Cerebellar cortex (tissue), 1 donor: ENCODE data around the gene CPN1.
"Not testable (repeated sequence)": the region's sequence is repeated elsewhere in the genome, so short reads cannot be mapped to it uniquely, and the experiment has no call there.

Experiments used
- DNase-seq: peaks from one replicate; pipeline ENCODE4 v3.0.0-alpha.2; 2015; ENCODE audit warnings: low spot score

Gene CPN1

DNA sequence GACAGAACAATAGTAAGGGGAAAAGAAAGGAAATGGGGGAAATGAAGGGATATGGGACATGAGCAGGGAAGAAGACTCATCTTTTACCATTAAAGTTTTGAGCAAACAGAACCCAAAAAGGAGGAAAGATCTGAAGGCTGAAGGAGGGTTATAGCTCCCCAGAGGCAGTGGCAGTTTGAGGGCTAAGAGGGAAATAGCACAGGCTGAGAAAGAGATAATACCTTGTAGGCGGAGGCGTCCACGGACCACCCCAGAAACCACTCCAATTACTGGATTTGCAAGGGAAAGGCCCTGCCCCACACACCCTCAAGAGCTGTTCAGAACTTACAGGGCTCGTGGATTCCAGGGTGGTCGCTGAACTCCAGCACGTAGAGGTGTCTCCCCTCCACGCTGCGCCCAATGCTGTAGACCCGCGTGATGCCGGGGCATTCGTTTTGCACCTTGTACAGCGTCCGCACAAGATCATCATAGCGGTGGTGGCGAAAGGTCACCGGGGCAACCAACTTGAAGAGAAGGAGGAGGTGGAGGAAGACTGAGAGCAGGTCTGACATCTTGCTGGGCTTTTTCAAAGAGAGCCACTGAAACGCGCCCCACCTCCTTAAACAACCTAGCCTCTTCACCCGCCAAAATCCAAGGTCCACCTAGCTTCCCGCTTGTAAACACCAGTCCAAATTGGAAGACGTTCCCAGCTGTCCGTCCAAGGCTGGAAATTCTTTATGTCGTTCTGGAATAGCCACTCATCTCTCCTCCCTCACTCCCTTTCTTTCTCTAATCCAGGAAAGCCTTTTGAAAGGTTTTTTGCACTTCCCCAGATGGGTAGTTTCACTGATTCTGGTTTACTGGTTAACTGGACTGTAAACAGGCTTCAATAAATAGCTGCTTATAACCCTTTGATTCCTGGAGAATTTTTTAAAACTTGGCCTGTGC lies at the start of gene CPN1:
Gene CPN1 (minus strand): TSS at position 795 of the 927 bp plus-strand sequence. CDS start 244 bp downstream, at position 551.
- DNase-seq: no peak

- no peak for DNase-seq
Observed at GRCh38 chr10:100130831-100131230, 49.2 kb upstream of the CPN1 start.

- DNase-seq: no peak
Observed at GRCh38 chr10:100129424-100129823, 47.8 kb upstream of the CPN1 start.

- DNase-seq: no peak
Observed at GRCh38 chr10:100128951-100129350, 47.3 kb upstream of the CPN1 start.

DNA sequence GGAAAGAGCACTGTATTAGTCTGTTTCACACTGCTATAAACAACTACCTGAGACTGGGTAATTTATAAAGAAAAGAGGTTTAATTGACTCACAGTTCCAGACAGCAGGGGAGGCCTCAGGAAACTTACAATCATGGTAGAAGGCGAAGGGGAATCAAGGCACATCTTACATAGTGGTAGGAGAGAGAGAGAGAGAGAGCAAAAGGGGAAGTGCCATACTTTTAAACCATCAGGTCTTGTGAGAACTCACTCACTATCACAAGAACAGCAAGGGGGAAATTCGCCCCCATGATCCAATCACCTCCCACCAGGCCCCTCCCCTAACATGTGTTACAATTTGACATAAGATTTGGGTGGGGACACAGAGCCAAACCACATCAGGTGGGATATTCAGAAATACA lies 43.7 kb upstream of the CPN1 start:
- DNase-seq: not testable (repeated sequence)

DNA sequence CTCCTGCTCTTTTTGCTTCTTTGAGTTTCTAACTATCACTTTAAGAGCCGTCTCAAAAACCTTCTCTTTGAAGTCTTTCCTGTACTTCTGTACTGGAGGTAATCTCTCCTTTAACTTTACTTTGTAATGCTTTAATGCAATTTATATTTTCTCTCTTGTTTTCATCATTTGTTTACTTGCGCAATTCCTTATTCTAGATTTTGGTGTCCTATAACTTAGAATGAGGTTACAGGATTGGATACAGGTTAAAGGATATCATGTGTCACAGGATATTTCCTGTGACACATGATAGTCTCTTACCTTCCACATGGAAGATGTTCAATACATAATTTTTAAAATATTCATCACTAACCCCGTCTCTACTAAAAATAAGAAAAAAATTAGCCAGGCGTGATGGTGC lies 42.4 kb upstream of the CPN1 start:
- no peak for DNase-seq

- no peak for DNase-seq
Observed at GRCh38 chr10:100122780-100123179, 41.1 kb upstream of the CPN1 start.

- no peak for DNase-seq
Observed at GRCh38 chr10:100120550-100120949, 38.9 kb upstream of the CPN1 start.

GRCh38 chr10:100119726-100120125 lies 38.1 kb upstream of the CPN1 start:
- no peak for DNase-seq

DNA sequence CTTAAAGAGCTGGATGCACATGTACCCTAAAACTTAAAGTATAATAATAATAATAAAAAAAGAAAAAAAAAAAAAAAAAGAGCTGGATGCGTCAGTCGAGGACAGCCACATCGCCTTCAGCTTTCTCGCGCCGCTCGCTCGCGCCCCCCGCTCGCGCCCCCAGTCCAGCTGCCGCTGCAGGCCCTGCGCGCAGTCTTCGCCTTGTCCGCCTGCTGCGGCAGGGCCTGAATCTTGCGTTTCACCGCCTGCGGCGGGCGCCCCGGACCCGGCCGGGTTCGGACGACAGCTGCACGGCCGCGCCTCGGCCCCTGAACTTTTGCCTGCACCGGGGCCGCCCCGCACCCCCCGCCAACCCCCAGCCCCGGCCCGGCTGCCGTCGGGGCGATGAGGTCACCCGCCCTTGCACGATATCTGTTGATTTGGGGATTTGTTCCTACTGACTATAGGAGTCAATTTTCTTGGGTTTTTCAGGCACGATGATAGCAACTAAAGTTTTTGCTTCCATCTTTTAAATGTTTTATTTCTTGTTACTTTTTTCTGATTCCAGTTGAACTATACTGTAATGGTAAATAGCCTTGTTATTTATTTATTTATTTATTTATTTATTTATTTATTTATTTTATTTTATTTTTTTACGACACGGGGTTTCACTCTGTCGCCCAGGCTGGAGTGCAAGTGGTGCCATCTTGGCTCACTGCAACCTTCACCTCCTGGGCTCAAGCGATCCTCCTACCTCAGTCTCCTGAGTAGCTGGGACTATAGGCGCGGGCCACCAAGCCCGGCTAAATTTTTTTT lies 33.5 kb upstream of the CPN1 start:
- no peak for DNase-seq

DNA sequence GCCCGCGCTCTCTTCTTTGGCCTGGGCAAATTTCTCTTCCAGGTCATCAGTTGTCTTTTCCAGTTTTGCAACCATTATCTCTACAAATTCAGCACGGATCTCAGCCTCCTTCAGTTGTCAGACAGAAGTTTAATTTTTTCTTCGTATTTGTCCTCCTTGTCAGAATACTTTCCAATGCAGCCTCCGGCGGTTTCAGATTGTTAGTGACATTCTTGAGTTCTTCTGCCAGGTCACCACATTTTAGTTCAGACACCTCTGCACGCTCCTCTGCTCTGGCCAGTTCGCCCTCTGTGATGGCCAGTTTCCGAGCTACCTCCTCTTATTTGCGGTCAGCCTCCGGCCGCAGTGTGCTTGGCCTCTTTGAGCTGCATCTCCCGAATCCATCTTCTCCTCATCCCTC lies 32.8 kb upstream of the CPN1 start:
- DNase-seq: no peak

GRCh38 chr10:100109670-100110069 lies 28.0 kb upstream of the CPN1 start:
- DNase-seq: no peak

DNA sequence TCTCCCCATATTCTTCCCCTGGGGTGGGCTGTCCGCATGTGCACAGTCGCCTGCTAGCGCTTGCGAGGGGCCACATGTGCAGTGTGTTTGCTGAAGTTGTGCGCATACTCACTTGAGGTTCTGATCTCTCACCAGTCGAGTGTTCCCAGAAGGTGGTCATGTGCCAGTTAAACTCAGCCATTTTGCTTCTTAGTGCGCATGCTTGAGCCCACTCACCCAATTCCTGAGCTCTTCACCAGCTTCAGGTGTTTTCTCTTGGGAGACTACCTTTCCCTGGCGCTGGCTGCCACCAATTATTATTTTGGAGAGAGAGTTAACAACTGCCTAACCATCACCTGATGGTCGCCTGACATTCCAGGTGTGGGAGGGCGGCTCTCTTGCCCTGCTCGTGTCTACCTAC lies 25.2 kb upstream of the CPN1 start:
- no peak for DNase-seq

DNA sequence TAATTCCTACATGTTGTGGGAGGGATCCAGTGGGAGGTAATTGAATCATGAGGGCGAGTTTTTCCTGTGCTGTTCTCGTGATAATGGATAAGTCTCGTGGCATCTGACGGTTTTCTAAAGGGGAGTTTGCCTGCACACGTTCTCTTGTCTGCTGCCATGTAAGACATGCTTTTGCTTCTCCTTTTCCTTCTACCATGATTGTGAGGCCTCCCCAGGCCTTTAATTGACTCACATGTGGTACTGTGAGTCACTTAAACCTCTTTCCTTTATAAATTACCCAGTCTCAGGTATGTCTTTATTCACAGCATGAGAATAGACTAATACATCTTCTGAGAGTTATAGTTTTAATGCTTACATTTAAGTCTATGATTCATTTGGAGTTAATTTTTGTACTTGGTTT lies 22.6 kb upstream of the CPN1 start:
- DNase-seq: no peak

DNA sequence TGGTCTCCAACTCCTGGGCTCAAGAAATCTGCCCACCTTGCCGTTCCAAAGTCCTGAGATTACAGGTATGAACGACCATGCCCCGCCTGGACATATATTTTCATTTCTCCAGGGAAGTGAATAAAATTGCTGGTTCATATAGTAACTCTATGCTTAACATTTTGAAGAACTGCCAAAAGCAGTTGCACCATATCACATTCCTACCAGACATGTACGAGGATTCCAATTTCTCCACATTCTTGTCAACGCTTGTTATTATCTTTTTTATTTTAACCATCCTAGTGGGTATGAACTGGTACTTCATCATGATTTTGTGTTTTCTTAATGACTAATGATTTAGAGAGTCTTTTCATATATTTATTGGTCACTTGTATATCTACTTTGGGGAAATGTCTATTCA lies 21.9 kb upstream of the CPN1 start:
- no peak for DNase-seq

DNA sequence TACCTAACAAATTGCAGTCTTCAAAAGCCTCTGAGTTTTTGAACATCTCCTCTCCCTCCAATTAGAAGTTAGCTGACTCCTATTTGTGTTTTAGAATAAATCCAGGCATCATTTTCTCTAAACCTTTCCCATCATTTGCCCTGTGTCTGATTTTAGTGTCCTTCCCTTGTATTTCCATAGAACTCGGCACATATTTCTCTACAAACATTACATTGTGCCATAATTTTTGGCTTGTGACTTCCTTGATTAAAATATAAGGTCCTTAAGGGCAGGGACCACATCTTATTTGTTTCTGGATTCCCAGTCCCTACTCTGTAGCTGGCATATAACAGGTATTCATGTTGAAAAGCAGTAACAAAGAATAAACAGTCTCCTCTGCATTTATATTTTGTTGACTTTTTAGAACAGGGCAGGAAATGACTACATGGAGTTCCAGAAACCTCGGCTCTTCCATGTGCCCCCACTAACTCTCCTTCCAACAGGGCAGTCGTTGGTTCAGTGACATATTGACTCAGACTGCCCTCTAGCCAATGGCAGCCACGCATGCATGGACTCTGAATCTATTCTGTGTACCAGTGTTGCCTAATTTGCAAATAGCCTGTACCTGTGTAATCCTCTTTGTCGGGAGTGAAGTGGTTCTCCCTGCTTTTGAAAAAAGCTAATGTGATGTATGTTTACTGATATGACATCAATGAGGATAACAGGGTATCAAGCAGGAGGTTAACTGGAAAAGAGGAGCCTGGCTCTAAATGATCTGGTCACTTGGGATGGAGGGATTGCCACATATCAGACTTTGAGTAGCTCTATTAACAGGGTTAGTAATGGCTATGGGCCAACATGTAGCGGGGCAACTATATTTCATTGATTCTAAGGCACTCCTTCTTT lies 19.8 kb upstream of the CPN1 start:
- no peak for DNase-seq

- peak; percentile 11 for DNase-seq
Observed at GRCh38 chr10:100100651-100101184, 19.0 kb upstream of the CPN1 start.

- no peak for DNase-seq
Observed at GRCh38 chr10:100089241-100089640, 7.6 kb upstream of the CPN1 start.

DNA sequence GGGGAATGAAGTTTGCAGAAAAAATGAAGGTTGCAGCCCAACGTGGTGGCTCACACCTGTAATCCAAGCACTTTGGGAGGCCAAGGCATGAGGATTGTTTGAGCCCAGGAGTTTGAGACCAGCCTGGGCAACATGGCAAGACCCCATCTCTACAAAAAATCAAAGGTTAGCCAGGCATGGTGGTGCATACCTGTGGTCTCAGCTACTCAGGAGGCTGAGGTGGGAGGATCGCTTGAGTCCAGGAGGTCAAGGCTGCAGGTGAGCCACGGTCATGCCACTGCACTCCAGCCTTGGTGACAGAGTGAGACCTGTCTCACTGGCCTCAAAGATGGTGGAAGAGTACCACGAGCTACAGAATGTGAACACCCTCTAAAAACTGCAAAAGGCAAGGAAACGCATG lies 5.0 kb upstream of the CPN1 start:
- DNase-seq: not testable (repeated sequence)

GRCh38 chr10:100085596-100085995 lies 3.9 kb upstream of the CPN1 start:
- DNase-seq: no peak

DNA sequence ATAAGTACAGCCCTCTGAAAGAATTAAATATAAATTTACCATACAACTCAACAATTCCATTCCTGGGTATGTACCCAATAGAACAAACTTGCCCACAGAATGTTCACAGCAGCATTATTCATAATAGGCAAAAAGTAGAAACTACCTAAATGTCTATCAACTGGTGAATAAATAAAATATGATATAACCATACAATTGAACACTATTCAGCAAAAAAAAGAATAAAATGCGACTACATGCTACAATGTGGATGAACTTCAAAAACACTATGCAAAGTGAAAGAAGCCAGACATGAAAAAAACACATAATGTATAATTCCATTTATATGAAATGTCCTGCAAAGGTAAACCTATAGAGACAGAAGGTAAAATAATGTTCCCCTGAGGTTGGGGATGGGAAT lies 2.0 kb upstream of the CPN1 start:
- no peak for DNase-seq

DNA sequence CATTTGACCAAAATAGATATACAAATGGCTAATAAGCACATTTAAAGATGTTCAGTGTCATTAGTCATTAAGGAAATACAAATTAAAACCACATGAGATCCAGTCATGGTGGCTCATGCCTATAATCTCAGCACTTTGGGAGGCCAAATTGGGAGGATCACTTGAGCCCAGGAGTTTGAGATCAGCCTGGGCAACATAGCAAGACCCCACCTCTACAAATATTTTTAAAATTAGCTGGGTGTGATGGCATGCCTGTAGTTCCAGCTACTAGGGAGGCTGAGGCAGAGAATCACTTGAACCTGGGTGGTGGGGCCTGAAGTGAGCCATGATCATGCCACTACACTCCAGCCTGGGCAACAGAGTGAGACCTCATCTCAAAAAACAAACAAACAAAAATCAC lies 607 bp upstream of the CPN1 start:
- not testable (repeated sequence) for DNase-seq
